GM18498 (cell line): Measurements from ENCODE around the gene RCE1.

Source experiments
- ATAC-seq: cut with Tn5 transposase; IDR thresholded peaks from one replicate; pipeline ENCODE4 v1.9.1; 2021; ENCODE audit warnings: mild to moderate bottlenecking, moderate library complexity; ENCODE audit not compliant: unreplicated experiment

RCE1 gene

DNA sequence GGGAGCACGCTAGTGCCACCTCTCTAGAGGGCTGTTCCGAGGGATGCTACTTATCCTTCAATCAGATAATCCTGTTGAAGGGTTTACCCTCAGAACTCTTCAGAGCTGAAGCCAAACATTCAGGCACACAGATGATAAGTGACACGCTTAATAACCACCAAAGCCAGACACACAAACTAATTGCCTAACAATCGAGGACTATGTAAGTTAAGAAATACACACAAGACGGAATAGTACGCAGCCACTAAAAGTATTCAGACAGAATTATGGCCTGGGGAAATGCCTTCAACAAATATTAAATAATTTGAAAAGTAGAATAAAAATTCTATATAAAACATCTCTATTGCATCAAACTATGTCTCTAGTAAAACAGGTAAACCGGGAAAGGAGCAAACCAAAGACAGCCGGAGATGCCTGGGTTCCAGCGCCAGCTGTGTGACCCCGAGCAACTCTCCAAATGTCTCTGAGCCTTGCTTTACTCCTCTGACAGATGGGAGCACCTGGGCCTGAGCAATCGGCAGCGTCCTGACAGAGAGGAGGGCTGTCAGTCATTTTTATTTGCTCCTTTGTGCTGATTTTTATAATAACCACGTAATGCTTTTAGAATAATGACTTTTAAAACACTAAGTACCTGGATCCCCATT lies 25.0 kb downstream of the RCE1 start:
- no peak for ATAC-seq

- ATAC-seq, result peak; percentile 73
These were observed 25.7 kb downstream of the RCE1 start for GRCh38 chr11:66868726-66869566.

- no peak for ATAC-seq
These were observed 26.3 kb downstream of the RCE1 start for GRCh38 chr11:66869567-66869870.

DNA sequence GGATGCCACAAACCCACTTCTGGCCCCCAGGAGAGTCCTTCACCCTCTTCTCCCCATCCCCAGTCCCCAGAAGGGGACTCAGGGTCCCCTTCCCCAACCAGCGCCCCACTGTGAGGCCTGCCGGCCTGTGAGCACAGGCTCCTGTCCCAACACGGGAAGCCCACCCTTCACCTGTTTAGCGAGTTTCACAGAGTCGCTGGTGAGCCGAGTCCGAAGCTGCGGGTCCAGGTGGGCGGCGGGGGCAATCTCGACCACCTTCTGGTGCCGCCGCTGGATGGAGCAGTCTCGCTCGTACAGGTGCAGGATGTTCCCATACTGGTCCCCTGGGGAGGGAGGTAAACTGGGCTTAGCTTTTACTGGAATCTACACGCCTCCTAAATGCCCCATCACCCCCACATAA lies 26.9 kb downstream of the RCE1 start:
- no peak for ATAC-seq

GRCh38 chr11:66870616-66871520 lies 27.6 kb downstream of the RCE1 start:
- ATAC-seq, result no peak

GRCh38 chr11:66871521-66871901 lies 28.3 kb downstream of the RCE1 start:
- ATAC-seq, result no peak

DNA sequence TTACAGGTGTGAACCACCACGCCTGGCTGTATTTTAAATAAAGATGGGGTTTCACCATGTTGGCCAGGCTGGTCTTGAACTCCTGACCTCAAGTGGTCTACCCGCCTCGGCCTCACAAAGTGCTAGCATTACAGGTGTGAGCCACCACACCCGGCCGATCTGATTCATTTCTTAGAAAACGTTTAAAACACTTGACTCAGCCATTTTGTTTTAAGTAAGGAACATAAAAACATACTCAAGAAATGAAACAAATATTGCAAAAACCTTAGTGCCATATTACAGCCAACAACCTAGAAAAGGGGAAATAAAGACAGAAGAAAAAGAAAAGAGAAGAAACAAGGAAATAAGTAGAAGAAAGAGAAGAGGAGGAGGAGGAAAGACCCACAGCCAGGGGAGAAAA lies 31.0 kb downstream of the RCE1 start:
- ATAC-seq, result no peak

GRCh38 chr11:66875378-66875777 lies 32.1 kb downstream of the RCE1 start:
- no peak for ATAC-seq

- no peak for ATAC-seq
These were observed 34.5 kb downstream of the RCE1 start for GRCh38 chr11:66877588-66878385.

- ATAC-seq, result no peak
These were observed 35.2 kb downstream of the RCE1 start for GRCh38 chr11:66878474-66878873.

- no peak for ATAC-seq
These were observed 35.8 kb downstream of the RCE1 start for GRCh38 chr11:66879000-66879399.

DNA sequence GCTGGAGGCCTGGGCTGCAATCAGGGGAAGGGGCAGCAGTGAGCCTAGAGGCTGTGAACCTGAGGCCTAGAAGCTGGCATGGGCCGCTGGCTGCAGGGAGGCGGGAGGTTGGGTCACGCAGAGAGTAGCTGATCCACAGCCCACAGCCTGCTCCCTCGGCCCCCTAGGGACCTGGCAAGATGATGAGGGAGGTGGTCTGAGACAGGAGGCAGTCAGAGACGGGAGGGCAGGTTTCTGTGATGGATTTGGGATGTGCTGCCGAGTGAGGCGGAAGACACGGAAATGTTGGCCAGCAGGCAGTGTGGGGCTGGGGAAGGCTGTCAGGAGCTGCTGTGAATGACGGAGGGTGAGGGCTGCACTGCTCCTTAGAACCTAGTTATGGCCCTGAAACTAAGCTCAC lies 36.3 kb downstream of the RCE1 start:
- no peak for ATAC-seq

DNA sequence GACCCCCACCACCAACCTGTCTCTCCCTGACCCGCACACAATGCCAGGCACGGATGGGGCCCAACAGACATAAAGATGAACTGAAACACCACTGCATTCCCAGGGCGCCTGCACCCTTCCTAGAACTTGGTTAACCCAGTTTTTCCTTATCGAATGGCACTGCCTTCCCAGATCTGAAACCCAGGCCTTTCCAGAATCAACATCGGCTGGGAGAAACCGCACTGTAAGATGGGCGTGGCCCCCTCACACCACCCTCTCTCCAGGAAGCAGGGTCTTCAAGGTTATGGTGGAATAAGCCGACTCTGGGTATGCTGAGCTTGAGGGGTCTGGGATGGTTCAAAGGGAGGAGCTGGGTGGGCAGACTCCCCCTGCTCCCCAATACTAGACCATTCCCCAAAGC lies 36.8 kb downstream of the RCE1 start:
- ATAC-seq, result no peak

GRCh38 chr11:66880496-66881450 lies 37.5 kb downstream of the RCE1 start:
- ATAC-seq, result no peak

DNA sequence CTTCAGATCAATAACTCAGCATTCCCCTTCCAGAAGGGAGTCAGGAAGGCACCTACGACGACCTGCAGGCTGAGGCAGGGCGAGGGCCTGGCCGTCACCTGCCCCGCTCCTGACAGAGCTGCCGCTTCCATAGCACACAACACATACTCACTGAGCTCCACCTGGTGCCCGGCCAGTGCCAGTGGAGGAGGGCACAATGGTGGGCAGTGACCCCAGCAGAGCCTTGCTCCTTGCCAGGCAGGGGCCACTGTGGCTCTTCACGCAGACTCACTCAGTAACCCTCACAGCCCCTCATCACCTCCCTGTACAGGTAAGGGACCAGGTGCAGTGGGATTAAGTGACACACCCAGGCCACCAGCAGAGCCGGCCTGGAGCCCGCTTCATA lies 38.2 kb downstream of the RCE1 start:
- ATAC-seq, result no peak

GRCh38 chr11:66881927-66882452 lies 38.7 kb downstream of the RCE1 start:
- ATAC-seq, result no peak

DNA sequence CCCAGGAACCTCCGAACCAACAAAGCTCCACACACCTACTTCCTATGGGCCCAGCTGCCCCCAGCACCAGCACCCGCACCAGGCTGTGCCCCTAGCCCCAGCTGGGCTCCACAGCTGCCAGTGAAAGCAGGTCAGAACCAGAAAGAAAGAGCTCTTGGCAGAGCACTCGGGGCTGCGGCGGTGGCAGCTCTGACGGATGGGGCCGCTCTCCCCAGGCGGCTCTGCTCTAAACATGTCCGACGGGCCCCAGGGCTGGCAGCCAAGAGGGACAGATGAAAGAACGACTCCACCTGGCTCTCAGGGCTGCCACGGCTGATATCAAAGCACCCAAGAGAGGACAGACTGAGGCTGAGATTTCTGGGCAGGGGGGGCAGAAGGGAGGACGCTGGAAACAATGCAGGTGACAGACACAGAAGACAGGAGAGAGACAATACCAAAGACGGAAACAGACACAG lies 39.3 kb downstream of the RCE1 start:
- no peak for ATAC-seq

GRCh38 chr11:66883016-66883965 lies 40.0 kb downstream of the RCE1 start:
- ATAC-seq, result no peak
